ENCODE data around the gene CAMK2B. TPM values are rescaled to one million over a fixed set of nuclear protein-coding genes. Genes with fewer than 3 reads are reported as not detected.

The CAMK2B gene
- total and polyA plus RNA-seq, 2 of the 13 experiments (the other 11 are each of a cell fraction or from before 2014, with no cell fraction given), result 0.27 to 0.48 TPM

GRCh38 chr7:44264221-44264931, 61.0 kb downstream of the CAMK2B start (continued):
- TF ChIP-seq CREBL2 (CRISPR knock-in tag; IDR thresholded peaks at IDR 0.05; ENCODE audit: borderline replicate concordance) (no peak), NR0B2 (CRISPR knock-in tag; IDR thresholded peaks at IDR 0.05) (no peak), ZNF784 (CRISPR knock-in tag; IDR thresholded peaks at IDR 0.05; ENCODE audit: borderline replicate concordance) (no peak), GRHL1 (CRISPR knock-in tag; conservative IDR thresholded peaks at IDR 0.05) (no peak), ZNF383 (CRISPR knock-in tag; IDR thresholded peaks at IDR 0.05; ENCODE audit: borderline replicate concordance) (no peak), SUZ12 (IDR thresholded peaks at IDR 0.05; ENCODE audit: low read depth, low read length) (no peak), FOXK1 (CRISPR knock-in tag; IDR thresholded peaks at IDR 0.05; ENCODE audit: borderline replicate concordance, low read depth) (no peak), DDIT3 (CRISPR knock-in tag; IDR thresholded peaks at IDR 0.05) (no peak)
